Measurements from ENCODE around the gene BAZ1A.
"Not testable (repeated sequence)": the region's sequence is repeated elsewhere in the genome, so short reads cannot be mapped to it uniquely, and the experiment has no call there.

The BAZ1A gene

DNA sequence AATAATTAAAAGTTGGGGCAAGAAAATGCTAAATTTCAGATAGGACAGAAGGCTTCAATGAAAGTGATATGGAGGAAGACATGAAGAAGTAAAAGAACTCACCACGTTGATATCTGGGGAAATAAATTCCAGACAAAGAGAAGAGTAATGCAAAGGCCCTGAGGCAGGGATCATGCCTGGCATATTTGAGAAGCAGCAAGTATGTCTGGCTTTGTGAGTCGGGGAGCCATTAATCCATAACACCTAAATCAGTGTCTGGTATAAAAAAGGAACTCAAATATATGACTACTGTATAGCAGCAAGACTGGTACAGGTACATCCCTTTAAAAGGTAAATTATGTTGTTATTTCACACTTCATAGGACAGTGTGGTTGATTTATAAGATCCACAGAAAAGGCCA lies 16.4 kb downstream of the BAZ1A start:
- DNase-seq (ENCODE audit: low read depth, low spot score), result no peak

DNA sequence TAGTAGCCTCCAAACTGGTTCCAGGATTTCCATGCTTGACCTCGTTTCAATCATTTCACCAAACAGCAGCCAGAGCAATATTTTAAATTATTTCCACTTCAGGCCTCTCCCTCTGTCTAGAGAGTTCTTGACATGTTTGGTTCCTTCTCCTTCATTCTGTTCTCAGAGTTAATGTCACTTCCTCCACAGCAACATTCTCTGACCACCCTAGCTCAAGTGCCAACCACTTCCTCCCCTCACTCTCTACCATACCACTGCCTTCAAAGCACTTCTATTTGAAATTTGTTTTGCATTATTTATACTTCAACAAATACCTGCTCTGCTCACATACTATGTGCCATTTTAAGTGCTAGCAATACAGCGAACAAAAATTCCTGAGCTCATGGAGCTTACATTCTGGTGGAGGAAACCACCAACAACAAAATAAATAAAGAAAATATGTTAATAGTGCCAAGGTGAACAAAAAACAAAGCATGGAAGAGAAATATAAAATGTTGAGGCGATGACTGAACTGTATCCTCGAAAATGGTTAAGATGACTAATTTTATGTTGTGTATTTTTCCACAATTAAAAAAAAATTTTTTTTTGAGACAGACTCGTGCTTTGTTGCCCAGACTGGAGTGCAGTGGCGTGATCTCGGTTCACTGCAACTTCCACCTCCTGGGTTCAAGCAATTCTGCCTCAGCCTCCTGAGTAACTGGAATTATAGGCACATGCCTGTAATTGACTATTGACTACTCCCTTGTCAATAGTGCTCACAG lies 17.3 kb downstream of the BAZ1A start:
- no peak for DNase-seq (ENCODE audit: low read depth, low spot score)

DNA sequence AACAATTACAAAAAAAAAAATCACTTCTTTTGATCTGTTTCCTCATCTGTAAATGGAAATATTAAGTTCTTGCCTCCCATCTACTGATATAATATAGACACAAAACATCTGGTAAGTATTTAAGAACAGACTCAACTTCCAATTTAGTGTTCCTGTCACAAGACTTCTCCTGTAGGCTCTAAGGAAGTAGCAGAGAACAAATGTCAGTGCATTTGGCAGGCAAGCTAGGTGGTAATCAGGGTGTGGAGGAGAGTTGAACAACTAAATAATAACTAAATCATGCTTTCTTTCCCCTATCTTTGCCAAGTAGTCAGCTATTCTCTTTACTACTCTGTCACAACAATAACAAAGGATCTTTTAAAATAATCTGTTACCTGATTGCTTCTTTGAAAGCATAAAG lies 22.1 kb downstream of the BAZ1A start:
- no peak for DNase-seq (ENCODE audit: low read depth, low spot score)

- no peak for DNase-seq (ENCODE audit: low read depth, low spot score)
Observed at GRCh38 chr14:34851395-34851794, 23.8 kb downstream of the BAZ1A start.

GRCh38 chr14:34845869-34846268 lies 29.3 kb downstream of the BAZ1A start:
- DNase-seq (ENCODE audit: low read depth, low spot score), result no peak

DNA sequence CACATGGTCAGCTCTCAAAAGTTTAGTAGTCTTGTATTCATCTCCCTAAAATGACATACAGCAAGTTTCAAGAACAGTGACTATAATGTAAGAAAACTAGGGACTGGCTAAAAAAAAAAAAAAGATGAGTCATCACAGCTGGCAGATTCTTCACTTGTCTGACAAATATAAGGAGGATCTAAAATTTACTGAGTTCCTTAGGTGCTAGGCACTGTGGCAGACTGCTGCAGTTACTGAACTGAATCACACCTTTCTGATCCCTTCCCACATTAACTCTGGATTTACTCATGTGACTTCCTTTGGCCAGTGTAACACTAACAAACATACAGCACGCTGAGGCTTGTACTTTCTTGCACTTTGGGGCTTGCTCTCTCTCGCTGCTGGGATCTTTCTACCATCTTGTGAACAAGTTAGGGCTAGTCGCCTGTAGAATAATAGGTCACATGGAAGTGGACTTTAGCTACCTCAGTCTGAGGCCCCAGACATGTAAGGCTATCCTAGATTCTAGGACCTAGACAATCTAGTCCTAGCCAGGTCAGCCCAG lies 32.1 kb downstream of the BAZ1A start:
- DNase-seq (ENCODE audit: low read depth, low spot score), result no peak

DNA sequence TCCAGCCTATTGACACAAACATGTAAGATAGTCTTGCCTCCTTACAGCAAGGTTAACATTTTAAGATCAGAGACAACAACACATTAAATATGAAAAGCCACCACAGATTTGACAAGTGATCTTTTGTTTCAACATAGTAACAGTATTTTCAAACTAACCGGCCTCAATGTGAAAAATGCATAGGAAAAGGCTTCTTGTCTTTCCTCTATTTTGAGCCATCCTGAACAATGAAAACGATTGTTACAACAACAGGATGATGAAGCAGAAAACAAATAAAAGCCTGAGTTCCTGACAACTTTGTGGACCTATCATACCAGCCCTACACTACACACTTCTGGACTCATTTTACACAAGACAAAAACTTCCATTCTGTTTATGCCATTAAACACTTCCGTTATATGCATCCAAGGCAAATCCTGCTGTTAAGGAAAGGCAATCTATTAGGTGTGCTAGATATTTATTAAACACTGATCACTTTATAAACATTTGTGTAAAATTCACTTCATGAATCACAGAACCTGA lies 37.3 kb downstream of the BAZ1A start:
- DNase-seq (ENCODE audit: low read depth, low spot score), result no peak

DNA sequence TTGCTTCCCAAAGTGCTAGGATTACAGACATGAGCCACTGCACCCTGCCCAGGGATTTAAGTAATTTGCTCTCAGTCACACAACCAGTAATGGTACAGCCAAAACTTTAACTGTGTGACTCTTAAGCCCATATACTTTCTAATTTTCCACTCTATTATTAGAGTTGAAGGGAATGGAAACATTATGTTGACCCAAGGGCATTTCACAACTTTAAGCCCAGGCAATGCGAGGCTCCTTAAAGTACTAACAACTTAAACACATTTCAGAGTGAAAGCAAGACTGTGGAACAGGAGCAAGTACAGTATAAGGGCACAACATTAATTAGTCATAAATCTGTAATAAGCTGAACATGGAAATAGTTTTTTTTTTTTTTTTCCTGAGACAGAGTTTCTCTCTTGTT lies 39.8 kb downstream of the BAZ1A start:
- no peak for DNase-seq (ENCODE audit: low read depth, low spot score)

- DNase-seq (ENCODE audit: low read depth, low spot score), result no peak
Observed at GRCh38 chr14:34833549-34834523, 41.3 kb downstream of the BAZ1A start.

- DNase-seq (ENCODE audit: low read depth, low spot score), result no peak
Observed at GRCh38 chr14:34826661-34827060, 48.5 kb downstream of the BAZ1A start.

- DNase-seq (ENCODE audit: low read depth, low spot score), result no peak
Observed at GRCh38 chr14:34824826-34825225, 50.3 kb downstream of the BAZ1A start.

GRCh38 chr14:34824256-34824655 lies 50.9 kb downstream of the BAZ1A start:
- DNase-seq (ENCODE audit: low read depth, low spot score), result no peak

DNA sequence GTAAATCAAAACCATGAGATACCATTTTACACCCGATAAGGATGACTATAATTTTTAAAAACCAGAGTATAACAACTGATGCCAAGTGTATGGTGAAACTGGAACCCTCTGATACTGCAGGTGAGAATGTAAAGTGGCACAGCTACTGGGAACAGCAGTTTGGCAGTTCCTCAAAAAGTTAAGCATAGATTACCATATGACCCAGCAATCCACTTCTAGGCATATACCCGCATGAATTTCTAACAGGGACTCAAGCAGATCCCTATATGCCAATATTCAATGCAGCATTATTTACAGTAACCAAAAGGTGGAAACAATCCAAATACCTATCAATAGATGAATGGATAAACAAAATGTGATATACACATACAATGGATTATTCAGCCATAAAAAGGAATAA lies 57.4 kb downstream of the BAZ1A start:
- DNase-seq (ENCODE audit: low read depth, low spot score), result no peak

DNA sequence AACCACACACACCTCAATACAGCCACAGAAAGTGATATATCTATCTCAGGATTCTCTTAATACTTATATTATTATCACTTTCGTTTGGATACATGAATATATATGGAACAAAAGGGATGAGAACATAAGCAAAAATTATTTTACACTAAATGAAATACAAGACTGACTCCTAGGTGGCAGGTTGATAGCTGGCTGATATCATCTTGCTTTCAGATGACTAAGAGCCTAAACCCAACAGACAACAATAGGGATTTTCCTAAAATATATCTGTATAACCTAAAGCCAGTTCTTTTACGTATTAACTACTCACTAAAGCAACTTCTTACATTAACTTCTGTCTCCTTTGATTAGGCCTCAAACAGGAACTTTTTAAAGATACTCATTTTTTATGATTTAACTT lies 65.1 kb downstream of the BAZ1A start:
- no peak for DNase-seq (ENCODE audit: low read depth, low spot score)

GRCh38 chr14:34806257-34806656 lies 68.9 kb downstream of the BAZ1A start:
- DNase-seq (ENCODE audit: low read depth, low spot score), result no peak

DNA sequence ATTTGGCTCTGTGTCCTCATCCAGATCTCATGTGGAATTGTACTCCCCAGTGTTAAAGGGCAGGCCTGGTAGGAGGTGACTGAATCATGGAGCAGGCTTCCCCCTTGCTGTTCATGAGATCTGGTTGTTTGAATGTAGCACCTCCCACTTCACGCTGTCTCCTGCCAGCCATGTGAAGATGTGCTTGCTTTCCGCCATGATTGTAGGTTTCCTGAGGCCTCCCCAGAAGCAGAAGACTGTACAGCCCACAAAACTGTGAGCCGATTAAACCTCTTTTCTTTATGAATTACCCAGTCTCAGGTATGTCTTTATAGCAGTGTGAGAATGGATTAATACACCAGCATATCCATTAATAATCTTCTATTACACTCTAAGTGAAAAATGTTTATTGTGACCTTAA lies 70.2 kb downstream of the BAZ1A start:
- peak; percentile 4 for DNase-seq (ENCODE audit: low read depth, low spot score)

DNA sequence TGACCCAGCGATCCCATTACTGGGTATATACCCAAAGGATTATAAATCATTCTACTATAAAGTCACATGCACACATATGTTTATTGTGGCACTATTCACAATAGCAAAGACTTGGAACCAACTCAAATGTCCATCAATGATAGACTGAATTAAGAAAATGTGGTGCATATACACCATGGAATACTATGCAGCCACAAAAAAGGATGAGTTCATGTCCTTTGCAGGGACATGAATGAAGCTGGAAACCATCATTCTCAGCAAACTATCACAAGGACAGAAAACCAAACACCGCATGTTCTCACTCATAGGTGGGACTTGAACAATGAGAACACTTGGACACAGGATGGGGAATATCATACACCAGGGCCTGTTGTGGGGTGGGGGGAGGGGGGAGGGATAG lies 76.3 kb downstream of the BAZ1A start:
- not testable (repeated sequence) for DNase-seq (ENCODE audit: low read depth, low spot score)

DNA sequence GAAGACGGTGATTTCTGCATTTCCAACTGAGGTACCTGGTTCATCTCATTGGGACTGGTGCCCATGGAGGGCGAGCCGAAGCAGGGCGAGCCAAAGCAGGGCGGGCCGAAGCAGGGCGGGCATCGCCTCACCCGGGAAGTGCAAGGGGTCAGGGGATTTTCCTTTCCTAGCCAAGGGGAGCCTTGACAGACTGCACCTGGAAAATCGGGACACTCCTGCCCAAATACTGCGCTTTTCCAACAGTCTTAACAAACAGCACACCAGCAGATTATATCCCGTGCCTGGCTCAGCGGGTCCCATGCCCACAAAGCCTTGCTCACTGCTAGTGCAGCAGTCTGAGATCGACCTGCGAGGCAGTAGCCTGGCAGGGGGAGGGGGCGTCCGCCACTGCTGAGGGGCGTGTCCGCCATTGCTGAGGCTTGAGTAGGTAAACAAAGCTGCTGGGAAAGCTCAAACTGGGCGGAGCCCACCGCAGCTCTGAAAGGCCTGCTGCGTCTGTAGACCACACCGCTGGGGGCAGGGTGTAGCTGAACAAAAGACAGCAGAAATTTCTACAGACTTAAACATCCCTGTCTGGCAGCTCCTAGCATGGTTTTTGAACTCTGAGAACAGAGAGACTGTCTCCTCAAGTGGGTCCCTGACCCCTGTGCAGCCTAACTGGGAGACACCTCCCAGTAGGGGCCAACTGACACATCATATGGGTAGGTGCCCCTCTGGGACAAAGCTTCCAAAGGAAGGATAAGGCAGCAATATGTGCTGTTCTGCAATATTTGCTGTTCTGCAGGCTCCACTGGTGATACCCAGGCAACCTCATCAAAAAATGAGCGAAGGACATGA lies 77.2 kb downstream of the BAZ1A start:
- peak; percentile 84 for DNase-seq (ENCODE audit: low read depth, low spot score)

- DNase-seq (ENCODE audit: low read depth, low spot score), result no peak
Observed at GRCh38 chr14:34796902-34797301, 78.3 kb downstream of the BAZ1A start.

DNA sequence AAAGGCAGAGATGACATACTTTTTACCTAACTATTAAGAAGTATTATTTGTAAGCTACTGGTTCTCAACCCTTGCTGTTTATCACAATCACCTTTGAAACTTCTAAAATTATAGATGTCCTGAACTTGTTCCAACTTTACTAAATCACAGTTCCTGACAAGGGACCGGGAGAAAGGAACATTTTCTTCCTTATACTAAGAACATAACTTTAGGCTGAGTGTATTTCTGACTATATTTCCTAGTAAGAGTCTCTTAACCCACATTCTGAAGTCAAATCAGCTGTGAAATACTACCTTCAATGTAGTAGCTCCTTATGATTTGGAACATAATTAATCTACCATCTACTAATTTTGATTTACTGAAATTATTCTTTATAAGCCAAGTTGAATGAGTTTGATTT lies 80.2 kb downstream of the BAZ1A start:
- no peak for DNase-seq (ENCODE audit: low read depth, low spot score)

- DNase-seq (ENCODE audit: low read depth, low spot score), result no peak
Observed at GRCh38 chr14:34794217-34794616, 80.9 kb downstream of the BAZ1A start.

Data from ELF-1 (cell line).